22Rv1 (cell line): ENCODE measurements around the gene NDUFA3.

Experiments
- H3K27ac ChIP-seq: fragments of 450-650 bp; 2 replicates; pipeline ENCODE4 v1.5.1; 2017
- ZFX ChIP-seq: fragments of 450-650 bp; IDR thresholded peaks from 2 replicates; pipeline ENCODE4 v1.6.1; 2017; ENCODE audit warnings: antibody characterized with exemption, borderline replicate concordance
- TF ChIP-seq, protein P1 (sequence below): fragments of 450-650 bp; IDR thresholded peaks from 2 replicates; pipeline ENCODE4 v1.5.1; 2017; ENCODE audit warnings: mild to moderate bottlenecking

NDUFA3 gene

DNA sequence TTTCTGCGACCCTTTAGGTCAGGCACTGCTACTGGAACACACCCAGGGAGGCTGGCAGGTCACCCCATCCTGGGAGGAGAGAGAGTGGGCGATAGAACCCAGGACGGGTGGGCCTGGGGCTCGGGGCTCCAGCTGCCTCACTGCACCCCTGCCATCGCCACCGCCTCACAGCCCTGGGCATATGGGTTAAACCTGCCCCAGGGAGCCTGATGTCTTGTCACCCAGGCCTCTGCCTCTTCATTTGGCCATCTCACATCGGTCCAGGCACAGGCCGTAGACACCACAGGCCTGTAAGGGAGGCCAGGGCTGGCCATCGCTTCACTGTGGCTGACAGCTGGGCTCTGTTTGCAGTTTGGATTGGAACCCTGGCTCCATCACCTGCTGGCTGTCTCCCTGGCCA, 23.1 kb downstream of the NDUFA3 start:
- no peak for TF ChIP-seq ZFX
- TF ChIP-seq, protein P1, sequence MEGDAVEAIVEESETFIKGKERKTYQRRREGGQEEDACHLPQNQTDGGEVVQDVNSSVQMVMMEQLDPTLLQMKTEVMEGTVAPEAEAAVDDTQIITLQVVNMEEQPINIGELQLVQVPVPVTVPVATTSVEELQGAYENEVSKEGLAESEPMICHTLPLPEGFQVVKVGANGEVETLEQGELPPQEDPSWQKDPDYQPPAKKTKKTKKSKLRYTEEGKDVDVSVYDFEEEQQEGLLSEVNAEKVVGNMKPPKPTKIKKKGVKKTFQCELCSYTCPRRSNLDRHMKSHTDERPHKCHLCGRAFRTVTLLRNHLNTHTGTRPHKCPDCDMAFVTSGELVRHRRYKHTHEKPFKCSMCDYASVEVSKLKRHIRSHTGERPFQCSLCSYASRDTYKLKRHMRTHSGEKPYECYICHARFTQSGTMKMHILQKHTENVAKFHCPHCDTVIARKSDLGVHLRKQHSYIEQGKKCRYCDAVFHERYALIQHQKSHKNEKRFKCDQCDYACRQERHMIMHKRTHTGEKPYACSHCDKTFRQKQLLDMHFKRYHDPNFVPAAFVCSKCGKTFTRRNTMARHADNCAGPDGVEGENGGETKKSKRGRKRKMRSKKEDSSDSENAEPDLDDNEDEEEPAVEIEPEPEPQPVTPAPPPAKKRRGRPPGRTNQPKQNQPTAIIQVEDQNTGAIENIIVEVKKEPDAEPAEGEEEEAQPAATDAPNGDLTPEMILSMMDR = no peak
- H3K27ac ChIP-seq = no peak overlapping the region

DNA sequence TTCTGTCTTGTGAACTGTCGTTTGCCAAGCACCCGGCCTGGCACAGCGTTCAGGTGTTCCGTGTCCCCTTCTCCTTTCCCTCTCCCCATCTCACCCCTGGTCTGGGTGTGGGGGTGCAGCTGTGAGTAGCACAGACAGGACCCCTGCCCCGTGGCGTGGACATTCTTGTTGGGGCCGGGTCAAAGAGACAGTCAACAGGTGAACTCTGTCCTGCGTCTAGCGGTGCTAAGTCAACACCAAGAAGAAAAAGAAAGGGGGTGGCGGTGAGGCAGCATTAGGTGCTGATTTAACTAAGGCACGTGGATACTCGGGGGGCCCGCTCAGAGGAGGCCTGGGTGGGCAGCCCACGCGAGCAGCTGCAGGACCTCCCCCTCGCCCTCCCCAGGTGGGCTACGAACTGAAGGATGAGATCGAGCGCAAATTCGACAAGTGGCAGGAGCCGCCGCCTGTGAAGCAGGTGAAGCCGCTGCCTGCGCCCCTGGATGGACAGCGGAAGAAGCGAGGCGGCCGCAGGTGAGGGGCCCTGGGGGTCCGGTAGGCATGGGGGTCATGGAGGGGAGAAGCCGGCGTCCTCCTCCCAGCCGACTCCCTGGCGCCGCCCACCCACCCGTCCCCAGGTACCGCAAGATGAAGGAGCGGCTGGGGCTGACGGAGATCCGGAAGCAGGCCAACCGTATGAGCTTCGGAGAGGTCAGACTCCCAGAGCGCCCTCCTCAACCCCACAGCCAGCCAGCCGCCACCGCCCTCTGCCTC, 25.2 kb downstream of the NDUFA3 start:
- TF ChIP-seq ZFX = no peak
- TF ChIP-seq, protein P1 = no peak
- no peak overlapping the region for H3K27ac ChIP-seq

DNA sequence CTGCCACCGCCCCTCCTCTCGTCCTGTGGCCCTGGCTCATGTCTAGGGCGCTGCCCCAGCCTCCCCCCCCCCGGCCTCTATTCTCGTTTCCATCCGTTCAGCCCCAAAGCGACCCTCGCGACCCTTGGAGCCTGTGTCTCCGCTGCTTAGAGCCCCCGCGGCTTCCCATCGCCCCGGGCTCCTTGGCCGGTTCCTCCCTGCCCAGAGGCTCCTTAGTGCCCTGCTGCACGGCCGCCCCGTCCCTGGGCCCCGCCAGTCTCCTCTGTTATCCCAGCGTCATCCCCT, 25.7 kb downstream of the NDUFA3 start:
- no peak for TF ChIP-seq ZFX
- TF ChIP-seq, protein P1 = no peak
- no peak overlapping the region for H3K27ac ChIP-seq

DNA sequence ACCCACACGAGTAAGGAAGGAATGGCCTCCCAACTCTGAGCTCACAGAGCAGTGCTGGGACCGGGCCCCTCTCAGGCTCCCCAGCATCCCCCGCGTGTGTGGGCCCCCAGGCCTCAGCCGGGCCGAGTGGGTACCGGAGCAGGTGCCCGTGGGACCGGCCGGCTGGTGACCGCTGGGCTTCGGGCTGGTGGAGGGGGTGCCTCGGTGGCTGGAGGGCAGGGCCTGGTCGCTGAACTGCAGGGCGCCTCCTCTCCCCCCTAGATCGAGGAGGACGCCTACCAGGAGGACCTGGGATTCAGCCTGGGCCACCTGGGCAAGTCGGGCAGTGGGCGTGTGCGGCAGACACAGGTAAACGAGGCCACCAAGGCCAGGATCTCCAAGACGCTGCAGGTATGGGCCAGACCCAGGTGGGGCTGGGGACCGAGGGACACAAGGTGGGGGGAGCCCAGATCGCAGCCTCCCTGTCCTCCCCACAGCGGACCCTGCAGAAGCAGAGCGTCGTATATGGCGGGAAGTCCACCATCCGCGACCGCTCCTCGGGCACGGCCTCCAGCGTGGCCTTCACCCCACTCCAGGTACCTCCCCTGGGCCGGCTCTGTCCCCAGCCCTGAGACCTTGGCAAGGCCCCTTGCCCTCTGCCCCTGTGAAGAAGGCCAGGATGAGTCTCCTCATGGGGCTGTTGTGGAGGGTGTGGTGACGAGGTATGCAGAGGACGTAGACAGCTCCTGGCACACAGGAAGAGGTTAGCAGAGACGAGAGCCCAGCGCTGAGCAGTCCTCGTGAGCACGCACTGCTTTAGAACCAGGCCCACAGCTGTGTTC, 26.4 kb downstream of the NDUFA3 start:
- TF ChIP-seq, protein P1 = no peak
- no peak for TF ChIP-seq ZFX
- H3K27ac ChIP-seq = no peak overlapping the region

DNA sequence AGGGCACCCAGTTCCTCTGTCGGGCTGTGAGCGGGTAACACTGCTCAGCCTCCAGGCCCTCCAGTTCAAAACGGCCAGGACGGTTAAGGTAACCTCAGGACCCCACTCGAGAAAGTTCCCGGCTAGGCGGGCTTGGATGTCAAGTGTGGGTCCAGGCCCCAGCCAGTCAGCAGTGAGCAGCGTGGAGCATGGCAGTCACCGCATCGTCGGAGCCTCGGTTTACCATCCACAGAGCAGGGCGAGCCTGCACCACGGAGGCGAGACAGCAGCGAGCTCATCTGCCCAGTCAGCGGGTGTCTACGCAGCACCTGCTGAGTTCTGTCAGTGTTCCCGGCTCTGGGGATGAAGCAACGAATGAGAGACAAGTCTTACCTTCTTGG, 27.0 kb downstream of the NDUFA3 start:
- no peak for TF ChIP-seq ZFX
- TF ChIP-seq, protein P1 = no peak
- H3K27ac ChIP-seq = no peak overlapping the region

DNA sequence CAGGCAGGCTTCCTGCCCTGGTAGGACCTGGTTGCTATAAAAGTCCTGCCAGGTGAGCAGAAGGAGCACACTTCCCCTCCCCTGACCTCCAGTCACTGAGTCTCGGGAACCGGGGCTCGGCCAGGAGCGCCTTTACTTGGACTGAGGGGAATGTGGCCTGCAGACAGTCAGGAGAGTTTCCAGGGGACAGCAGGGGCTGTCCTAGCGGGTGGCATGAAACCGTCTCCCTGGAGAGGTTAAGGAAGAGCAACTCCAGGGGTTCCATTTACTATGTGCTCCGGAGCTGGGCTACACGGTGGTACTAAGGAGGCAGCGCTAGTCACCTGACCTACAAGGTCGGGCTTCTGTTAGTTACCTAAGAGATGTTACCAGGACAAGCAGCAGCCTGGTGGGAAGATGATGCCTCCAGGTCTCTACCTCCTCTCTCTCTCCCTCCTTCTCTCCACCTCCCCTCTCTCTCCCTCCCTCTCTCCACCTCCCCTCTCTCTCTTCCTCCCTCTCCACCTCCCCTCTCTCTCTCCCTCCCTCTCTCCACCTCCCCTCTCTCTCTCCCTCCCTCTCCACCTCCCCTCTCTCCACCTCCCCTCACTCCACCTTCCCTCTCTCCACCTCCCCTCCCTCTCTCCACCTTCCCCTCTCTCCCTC, 30.8 kb downstream of the NDUFA3 start:
- TF ChIP-seq, protein P1 = no peak
- no peak for TF ChIP-seq ZFX
- H3K27ac ChIP-seq = no peak overlapping the region
